ENCODE measurements around the gene COA8.

GRCh38 chr14:103627073-103628025, 64.6 kb downstream of the COA8 start:
- TF ChIP-seq POLR2AphosphoS5 (IDR thresholded peaks at IDR 0.05; ENCODE audit: insufficient read depth, low read depth, low read length): no peak
- TF ChIP-seq, protein P1, sequence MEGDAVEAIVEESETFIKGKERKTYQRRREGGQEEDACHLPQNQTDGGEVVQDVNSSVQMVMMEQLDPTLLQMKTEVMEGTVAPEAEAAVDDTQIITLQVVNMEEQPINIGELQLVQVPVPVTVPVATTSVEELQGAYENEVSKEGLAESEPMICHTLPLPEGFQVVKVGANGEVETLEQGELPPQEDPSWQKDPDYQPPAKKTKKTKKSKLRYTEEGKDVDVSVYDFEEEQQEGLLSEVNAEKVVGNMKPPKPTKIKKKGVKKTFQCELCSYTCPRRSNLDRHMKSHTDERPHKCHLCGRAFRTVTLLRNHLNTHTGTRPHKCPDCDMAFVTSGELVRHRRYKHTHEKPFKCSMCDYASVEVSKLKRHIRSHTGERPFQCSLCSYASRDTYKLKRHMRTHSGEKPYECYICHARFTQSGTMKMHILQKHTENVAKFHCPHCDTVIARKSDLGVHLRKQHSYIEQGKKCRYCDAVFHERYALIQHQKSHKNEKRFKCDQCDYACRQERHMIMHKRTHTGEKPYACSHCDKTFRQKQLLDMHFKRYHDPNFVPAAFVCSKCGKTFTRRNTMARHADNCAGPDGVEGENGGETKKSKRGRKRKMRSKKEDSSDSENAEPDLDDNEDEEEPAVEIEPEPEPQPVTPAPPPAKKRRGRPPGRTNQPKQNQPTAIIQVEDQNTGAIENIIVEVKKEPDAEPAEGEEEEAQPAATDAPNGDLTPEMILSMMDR (IDR thresholded peaks at IDR 0.05; ENCODE audit: extremely low read depth in 1 of 2, insufficient read depth in 1 of 2, low read depth in 1 of 2, low read length in 2 of 2): no peak
- TF ChIP-seq POLR2A (IDR thresholded peaks at IDR 0.05; ENCODE audit: low read depth, low read length): no peak
- TF ChIP-seq JUN (IDR thresholded peaks at IDR 0.05; ENCODE audit: borderline replicate concordance, insufficient read depth, insufficient read length, low read depth): no peak
- no peak for TF ChIP-seq FOS (IDR thresholded peaks at IDR 0.05; ENCODE audit: borderline replicate concordance, insufficient read depth, low read length)
- no peak for TF ChIP-seq MAX (IDR thresholded peaks at IDR 0.05; ENCODE audit: insufficient read depth, insufficient read length)
- TF ChIP-seq EZH2 (IDR thresholded peaks at IDR 0.05; ENCODE audit: borderline replicate concordance, low read depth, low read length, severe bottlenecking): no peak
- TF ChIP-seq MYC (IDR thresholded peaks at IDR 0.05; ENCODE audit: low read depth, low read length): no peak
- TF ChIP-seq GATA2 (IDR thresholded peaks at IDR 0.05; ENCODE audit: insufficient read depth, insufficient read length, low read depth, low read length): no peak
